Measurements from ENCODE around the gene RENBP.

Gene RENBP

GRCh38 chrX:153953892-153954557, 9.6 kb upstream of the RENBP start:
- DNase-seq (ENCODE audit: low spot score): no peak

DNA sequence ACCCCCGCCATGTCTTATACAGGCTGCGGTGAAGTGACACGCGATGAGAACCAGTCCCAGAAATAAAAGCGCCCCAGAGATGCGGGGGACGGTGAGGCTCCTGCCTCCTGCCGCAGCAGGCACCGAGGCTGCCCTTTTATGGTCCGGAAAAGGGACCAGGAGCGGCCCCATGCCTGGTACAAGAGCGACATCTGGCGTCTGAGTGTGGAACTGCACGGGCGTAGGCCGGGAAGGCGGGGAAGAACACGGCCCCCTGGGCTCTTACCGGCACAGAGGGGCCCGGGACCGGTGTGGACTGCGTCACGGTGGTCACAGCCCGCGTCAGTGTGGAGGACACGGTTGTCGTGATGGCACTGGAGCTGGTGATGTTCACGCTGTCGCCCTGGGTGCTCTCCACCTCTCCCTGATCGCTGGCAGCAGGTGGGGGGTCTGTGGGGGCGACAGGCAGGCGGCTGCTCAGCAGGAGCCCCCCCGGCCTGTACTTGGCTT, 8.9 kb upstream of the RENBP start:
- DNase-seq (ENCODE audit: low spot score): peak; percentile 67

DNA sequence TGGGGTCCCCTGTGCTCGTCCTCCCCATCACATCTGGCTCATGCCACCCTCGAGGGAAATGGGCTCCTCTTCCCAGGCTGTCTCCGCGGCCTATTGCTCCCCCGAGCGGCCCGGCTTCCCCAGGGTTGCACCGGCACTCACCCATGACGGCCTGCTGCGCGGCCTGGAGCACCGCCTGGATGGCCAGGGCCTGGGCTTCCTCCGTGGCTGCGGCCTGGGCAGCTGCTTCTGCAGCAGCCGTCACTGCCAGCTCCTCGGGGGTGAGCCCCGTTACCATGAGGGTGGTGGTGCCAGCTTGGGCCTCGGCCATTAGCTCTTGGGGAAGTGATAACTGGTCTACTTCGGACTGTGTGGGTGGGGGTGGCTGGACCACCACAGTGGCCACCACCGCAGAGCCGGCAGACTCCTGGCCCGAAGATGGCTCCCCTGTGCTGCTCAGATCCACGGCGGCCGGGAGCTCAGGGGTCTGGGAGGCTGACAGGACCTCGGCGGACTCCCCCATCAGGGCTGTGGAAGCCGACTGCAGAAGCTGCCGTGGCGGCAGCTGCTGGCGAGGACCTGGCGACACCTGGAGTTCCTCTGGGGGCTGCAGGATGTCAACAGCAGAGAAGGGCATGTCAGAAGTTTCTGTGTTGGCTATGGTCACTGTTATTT, 8.1 kb upstream of the RENBP start:
- no peak for DNase-seq (ENCODE audit: low spot score)

GRCh38 chrX:153951683-153952372, 7.4 kb upstream of the RENBP start:
- no peak for DNase-seq (ENCODE audit: low spot score)

- DNase-seq (ENCODE audit: low spot score): no peak
These were observed 5.7 kb upstream of the RENBP start for GRCh38 chrX:153950127-153950526.

GRCh38 chrX:153948847-153949805, 4.7 kb upstream of the RENBP start:
- DNase-seq (ENCODE audit: low spot score): no peak

GRCh38 chrX:153948002-153948466, 3.6 kb upstream of the RENBP start:
- no peak for DNase-seq (ENCODE audit: low spot score)

DNA sequence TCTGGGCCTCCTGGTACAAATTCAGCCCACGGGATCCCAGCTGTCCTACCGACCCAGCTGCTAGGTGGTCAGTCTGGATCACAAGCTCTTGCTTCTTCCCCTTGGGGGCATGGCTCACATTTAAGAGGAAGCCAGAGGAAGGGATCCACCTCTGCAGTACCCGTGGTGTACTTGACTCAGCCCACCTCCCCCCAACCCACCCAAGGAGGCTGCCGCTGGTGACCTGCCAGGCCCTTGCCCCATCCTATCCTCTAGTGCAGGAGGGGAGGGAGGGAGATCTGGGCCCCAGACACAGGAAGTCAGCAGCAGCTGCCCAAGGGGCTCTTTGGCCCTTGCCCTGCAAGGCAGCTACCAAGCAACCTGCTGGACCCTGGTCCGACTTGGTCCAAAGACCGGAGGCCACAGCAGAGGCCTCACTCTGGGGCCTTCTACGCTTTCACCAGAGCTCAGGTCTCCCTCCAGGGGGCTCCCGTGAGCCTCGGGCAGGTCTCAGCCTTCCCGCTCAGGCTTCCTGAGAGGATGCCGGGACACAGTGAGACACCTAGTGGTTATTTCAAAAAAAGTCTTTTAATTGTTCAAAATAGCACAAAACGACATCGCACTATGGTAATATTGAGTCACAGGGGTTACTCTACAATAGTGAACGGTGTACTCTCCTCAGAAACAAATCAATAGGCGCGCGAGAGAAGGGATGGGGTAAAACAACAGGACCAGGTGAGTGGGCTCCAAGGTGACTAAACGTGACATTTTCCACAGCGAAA, 2.7 kb upstream of the RENBP start:
- peak; percentile 74 for DNase-seq (ENCODE audit: low spot score)

- no peak for DNase-seq (ENCODE audit: low spot score)
These were observed 1.8 kb upstream of the RENBP start for GRCh38 chrX:153945956-153946943.

DNA sequence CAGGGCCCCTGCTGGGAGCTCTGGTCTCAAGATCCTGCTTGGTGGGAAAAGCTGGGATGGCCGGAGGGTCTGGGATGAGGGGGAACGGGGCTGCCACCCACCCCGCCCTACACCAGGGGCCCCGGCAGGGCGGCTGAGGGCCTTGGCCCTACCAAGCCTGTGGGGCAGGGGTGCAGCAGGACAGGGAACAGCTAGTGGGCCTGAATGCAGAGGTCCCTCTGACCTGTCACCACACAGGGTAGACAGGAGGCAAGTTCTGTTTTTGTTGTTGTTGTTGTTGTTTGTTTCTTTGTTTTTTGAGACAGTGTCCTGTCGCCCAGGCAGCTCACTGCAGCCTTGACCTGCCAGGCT, 332 bp upstream of the RENBP start:
- no peak for DNase-seq (ENCODE audit: low spot score)

- DNase-seq (ENCODE audit: low spot score): no peak
These were observed 2.8 kb downstream of the RENBP start for GRCh38 chrX:153941336-153942252.

DNA sequence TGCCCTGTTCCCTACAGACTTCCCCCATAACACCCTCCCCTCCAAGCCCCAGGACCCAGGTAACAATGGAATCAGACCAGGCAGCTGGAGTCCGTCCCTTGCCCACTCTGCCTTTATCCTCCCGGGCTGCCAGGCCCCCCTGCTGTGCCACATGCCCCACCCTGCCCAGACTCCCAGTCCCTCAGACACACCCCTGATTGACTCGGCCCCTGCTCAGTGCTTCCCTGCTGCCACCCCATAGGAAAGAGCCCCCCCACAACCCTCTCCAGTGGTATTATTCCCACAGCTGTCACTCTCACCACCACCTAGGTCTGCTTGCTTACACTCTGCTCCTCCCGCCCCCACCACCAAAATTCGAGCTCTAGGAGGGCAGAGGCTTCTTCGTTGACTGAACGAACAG, 4.9 kb downstream of the RENBP start:
- DNase-seq (ENCODE audit: low spot score): no peak

GRCh38 chrX:153938226-153938786, 6.1 kb downstream of the RENBP start:
- DNase-seq (ENCODE audit: low spot score): no peak

GRCh38 chrX:153937056-153937455, 7.4 kb downstream of the RENBP start:
- DNase-seq (ENCODE audit: low spot score): no peak

GRCh38 chrX:153935326-153935851, 9.1 kb downstream of the RENBP start:
- DNase-seq (ENCODE audit: low spot score): no peak

- peak; percentile 59 for DNase-seq (ENCODE audit: low spot score)
These were observed 9.6 kb downstream of the RENBP start, which contains the start of gene NAA10 for GRCh38 chrX:153934762-153935325. Gene NAA10, minus strand, starts transcription at chrX:153935037. Its CDS starts 133 bp downstream, at chrX:153934904.

DNA sequence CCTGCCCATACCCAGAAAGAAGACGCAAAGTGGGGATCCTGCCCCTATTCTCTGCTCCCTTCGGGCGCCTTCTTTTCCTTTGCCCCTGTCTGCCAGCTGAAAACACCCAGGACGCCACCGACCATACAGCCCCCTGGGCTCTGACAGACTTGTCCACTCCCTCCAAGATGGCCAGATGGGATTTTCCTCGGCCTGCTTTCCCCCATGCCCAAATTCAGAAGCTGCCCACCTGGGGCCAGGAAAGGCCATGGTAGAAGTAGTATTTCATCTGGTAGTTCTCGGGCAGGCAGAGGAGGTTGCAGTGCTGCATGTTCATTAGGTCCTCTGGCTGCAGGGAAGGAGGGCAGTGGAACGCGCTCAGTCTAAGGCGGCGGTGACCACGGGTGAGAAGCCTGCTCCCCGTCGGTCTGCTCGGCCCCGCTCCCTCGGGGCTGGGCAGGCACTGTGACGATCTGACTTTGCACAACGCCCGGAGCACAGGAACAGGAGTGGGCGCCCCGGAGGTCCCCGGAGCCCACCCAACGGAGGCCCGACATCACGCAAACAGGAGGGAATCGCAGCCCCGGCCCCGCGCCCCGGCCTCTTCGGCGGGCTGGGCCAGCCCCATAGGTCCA, 10.2 kb downstream of the RENBP start:
- DNase-seq (ENCODE audit: low spot score): no peak
